IPS DF 4.7 (cell line): Measurements from ENCODE around the gene SCGB1A1.
"Not testable (repeated sequence)": the region's sequence is repeated elsewhere in the genome, so short reads cannot be mapped to it uniquely, and the experiment has no call there.

Experiments used
- DNase-seq: peaks from one replicate; pipeline ENCODE4 v3.0.0-alpha.2; 2013; ENCODE audit warnings: low spot score; ENCODE audit errors: extremely low read depth

Gene SCGB1A1, protein sequence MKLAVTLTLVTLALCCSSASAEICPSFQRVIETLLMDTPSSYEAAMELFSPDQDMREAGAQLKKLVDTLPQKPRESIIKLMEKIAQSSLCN

DNA sequence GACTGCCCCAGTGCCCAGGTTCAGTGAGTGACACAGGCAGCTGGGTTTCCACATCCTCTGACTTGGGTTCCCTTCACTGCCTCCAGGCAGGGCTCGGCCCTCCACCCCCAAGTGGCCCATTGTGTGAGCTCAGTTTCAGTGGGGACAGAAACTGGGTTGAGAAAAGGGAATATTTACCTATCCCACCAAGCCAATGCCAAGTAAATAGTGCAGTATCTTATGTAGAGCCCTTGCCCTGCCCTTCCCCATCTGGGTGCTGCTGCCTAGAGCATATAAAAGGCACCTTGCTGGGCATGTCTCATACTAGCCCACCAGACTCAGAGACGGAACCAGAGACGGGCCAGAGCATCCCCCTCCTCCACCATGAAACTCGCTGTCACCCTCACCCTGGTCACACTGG, at the start of gene SCGB1A1:
SCGB1A1 (plus strand) TSS at position 301 of the 400 bp plus-strand sequence; CDS start at position 364, 63 bp downstream.
- no peak for DNase-seq

DNA sequence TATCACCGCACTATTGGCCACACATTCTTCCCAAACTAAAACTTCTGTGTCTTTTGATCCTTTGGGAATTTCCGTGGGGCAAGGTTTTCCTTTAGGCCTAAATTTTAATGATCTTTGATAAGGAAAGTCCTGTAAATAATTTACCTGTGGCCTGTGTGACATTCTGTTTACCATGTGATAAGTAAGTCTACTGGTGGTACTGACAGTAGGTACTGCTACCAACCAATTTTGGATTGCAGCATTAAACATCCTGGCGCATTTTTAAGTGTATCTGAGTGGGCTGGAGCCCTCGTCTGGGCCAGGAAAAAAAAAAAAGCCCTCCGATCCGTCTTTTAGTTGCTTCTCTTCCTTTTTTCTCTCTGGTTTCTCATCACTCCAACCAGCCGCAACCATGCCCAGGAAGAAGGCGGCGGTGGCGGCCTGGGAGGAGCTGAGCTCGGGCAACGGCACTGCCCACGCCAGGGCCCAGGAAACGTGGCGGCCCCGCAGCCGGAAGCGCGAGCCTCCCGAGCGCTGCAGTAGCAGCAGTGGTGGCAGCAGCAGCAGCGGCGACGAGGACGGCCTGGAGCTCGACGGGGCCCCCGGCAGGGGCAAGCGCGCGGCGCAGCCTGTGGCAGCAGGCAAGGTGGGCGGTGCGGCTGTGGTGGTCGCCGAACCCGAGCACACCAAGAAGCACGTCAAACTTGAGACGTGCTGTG, 47.9 kb upstream of the SCGB1A1 start:
- DNase-seq: no peak

DNA sequence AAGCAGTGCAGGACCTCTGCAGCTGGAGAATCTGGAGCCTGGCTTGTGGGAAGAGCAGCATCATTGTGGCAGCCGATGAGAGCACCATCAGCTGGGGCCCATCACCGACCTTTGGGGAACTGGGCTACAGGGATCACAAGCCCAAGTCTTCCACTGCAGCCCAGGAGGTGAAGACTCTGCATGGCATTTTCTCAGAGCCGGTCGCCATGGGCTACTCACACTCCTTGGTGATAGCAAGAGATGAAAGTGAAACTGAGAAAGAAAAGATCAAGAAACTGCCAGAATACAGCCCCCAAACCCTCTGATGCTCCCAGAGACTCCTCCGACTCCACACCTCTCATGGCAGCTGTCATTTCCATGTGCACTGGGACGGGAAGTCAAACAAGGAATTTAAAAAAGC, 46.0 kb upstream of the SCGB1A1 start:
- no peak for DNase-seq

DNA sequence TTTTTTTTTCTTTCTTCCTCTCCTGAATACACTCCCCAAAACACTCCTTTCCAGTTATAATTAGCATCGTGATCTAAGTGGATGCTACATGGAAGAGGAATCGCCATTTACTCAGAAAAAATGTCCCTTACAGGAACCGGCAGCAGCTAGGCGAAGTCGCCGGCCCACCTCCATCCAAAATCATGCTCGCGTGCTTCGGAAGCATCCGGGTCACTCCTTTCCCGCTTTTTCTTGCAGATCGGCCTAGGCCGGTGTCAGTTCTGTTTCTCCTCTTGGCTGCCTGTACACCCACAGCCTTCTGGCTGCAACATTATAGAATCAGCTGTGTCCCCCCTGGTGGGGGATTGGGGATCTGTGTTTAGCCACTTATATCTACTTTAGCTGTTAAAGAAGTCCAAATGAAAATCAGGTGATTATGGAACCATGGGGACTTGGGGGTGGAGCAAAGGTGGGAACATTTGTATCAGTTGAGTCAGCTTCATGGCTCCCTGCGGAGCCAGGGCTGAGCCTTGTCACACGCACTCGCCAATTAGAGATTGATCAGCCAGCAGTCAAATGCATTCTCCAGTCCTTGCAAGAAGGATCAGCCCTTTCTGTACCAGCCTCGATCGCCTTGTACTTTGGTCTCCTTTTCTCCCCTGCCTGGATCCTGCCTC, 45.2 kb upstream of the SCGB1A1 start:
- no peak for DNase-seq

DNA sequence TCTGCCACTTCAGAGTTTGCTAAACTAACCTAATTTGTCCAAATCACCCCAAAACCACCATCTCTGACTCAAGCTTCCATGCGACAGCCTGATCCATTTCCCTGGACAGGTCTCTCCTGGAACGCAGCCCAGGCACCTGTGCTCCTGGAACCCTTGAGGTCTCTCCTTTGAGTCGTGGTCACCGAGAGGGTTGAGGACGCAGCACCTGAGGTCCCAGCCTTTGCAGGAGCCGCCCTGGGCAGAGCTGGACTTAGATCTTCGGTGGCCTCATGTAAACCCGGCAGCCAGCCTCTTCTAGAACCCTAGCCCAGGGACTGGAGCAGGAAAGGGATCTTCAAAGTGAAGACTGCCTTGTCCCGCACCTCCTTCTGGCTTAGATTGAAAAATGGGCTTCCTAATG, 44.0 kb upstream of the SCGB1A1 start:
- no peak for DNase-seq

DNA sequence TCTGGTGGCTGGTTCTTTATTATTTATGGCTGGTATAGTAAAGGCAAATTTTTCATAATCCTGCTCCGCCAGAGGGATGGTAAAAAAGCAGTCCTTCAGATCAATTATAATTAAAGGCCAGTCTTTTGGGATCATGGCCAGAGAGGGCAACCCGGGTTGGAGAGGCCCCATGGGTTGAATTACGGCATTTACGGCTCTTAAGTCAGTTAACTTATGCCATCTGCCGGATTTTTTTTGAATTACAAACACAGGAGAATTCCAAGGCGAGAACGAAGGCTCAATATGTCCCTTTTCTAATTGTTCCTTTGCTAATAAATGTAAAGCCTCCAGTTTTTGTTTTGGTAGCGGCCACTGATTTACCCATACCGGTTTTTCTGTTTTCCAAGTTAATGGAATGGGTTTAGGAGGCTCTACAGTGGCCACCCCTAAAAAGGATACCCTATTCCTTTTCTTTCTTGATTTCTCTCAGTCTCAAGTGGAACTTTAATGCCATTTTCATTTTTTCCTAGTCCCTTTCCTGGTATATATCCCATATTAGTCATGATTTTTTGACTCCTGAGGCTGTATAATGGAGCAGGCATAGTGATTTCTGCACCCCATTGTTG, 40.3 kb upstream of the SCGB1A1 start:
- not testable (repeated sequence) for DNase-seq

DNA sequence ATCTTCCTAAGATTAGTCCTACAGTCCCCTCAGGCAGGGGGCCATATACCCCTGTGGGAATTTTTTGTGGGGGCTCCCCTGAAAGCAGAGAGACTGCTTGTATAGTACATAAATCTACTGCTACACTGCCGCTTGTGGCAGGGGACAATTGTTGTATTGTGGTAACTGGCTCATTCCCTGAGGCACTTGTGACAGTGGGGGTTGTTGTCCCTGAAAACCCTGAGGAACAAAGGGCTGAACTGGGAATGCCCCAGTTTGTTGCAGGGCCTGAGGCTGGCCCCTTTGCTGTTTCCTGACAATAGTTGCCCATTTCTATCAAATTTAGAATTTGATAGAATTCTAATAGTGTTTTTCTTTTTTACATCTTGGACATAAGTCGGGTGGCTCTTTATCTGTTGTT, 39.2 kb upstream of the SCGB1A1 start:
- not testable (repeated sequence) for DNase-seq

DNA sequence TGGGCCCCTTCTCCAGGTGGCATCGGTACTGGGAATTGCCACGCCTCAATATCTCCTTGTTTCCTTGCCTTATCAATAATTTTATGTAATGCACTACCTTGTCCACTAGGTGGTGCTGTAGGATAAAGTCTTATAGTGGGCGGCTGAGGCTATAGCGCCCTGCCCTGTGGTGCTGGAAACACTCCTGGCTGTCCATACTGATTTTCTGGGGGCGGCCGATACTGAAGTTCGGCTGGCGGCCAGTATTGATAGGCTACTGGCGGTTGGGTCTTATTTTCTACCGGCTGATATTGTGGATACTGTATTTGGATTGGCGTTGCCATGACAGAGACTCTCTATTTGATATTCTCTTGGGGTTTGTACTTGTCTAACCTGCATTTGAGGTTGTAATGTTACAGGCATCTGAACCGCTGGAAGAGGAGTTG, 38.0 kb upstream of the SCGB1A1 start:
- DNase-seq: peak; percentile 33

DNA sequence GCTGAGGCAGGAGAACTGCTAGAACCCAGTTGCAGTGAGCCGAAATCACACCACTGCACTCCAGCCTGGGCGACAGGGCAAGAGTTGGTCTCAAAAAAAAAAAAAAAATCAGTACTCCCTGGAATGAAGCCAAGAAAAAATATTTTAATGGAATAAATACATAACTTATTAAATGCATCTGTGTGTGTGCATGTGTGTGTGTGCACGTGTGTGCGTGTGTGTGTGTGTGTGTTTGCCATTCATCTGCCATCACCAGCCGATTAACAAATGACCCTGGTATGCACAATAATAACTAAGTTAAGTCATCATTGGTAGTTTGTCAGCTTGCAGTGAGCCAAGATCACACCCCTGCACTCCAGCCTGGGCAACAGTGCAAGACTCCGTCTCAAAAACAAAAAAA, 35.0 kb upstream of the SCGB1A1 start:
- no peak for DNase-seq

DNA sequence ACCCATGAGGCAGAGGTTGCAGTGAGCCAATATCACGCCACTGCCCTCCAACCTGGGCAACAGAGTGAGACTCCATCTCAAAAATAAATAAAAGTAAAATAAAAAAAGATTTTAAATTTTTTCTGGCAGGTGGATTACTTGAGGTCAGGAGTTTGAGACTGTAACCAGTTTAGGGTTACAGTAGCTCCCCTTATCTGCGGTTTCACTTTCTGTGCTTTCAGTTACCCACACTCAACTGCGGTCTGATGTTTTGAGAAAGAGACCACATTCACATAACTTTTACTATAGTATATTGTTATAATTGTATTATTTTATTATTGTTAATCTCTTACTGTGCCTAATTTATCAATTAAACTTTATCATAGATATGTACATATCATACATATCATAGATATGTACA, 32.8 kb upstream of the SCGB1A1 start:
- not testable (repeated sequence) for DNase-seq

DNA sequence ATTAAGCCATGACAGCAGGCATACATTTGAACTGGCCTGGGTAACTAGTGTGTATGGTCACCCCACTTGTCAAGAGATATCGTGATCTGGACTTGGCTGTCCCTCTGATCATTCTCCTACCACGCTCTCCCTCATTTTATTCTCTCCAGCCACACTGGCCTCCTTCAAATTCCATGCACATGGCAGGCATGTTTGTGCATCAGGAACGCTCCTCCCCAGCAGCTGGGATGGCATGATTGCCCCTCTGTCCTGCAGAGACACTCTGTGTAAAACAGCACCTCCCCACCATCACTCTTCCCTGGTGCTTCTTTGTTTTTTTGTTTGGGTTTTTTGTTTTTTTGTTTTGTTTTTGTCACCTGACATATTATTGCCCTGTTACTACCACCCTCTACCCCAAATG, 31.5 kb upstream of the SCGB1A1 start:
- DNase-seq: no peak

DNA sequence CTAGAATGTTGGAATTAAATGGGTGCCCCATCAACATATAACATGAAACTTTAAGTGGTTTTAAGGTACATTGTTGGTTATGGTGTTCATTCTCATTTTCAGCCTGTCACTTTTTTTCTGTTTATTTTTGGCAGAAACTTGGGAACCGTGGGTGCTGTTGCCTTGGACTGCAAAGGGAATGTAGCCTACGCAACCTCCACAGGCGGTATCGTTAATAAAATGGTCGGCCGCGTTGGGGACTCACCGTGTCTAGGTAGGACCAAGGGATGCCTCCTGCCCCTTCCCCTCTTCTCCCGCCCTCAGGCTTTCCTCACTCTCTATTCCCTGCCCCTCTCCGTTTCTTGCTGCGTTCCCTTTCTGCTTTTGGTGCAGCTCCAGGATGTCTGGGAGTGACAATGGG, 29.8 kb upstream of the SCGB1A1 start:
- DNase-seq: no peak

DNA sequence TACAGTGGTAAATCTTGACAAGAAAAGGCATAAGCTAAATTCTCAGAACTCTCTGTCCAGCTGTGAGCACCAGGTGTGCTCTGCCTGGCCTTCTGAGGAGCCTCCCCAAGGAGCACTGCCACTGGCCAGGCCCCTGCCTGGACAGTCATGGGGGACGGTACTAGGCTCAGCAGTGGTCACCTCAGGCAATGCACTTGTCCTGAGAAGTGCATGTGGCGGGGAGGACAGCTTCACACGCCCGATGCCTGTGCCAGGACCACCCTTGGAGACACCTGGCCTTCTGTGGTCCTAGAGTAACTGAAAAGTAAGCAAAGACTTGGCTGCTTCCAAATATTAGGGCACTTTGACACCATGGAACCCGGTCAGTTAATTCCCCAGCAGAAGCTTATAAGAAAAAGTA, 28.6 kb upstream of the SCGB1A1 start:
- no peak for DNase-seq

DNA sequence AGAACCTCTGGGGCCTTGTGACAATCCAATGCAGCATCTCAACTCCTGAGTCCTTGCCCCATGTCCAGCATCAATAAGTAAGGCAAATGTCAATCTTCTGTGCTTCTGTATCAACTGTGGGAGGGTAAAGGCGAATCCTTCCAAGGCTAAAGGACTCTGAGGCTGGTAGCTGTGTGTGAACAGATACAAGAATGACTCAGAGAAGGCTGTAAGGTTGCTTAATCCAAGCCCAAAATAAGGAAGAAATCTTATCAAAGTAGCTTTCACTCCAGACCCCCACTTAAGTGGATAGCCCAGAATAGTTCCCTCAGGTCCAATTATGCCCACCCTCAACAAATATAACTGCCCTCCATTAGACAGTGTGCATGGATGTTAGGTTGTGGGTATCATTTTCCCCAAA, 28.1 kb upstream of the SCGB1A1 start:
- no peak for DNase-seq

DNA sequence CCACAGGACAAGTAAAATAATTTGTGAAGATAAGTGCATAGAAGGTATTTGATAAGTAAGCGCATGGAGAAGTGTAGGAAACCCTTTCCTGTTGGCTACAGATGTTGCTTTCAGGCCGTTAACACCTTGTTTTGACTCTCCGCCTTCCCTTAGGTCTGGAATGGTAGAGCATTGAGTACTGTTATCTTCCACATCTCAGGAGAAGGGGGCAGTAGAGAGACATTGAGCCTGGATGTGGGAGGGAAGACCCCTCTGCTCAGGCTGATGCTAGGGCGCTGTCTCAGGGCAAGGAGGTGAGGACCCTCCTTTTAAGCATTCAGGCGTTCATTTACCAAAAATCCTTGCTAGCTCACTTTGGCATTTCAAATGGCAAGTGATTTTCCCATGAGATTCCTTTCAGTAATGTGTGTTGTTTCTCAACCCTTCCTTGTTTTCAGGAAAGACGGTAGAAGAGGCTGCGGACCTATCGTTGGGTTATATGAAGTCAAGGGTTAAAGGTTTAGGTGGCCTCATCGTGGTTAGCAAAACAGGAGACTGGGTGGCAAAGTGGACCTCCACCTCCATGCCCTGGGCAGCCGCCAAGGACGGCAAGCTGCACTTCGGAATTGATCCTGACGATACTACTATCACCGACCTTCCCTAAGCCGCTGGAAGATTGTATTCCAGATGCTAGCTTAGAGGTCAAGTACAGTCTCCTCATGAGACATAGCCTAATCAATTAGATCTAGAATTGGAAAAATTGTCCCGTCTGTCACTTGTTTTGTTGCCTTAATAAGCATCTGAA, 27.0 kb upstream of the SCGB1A1 start:
- no peak for DNase-seq

DNA sequence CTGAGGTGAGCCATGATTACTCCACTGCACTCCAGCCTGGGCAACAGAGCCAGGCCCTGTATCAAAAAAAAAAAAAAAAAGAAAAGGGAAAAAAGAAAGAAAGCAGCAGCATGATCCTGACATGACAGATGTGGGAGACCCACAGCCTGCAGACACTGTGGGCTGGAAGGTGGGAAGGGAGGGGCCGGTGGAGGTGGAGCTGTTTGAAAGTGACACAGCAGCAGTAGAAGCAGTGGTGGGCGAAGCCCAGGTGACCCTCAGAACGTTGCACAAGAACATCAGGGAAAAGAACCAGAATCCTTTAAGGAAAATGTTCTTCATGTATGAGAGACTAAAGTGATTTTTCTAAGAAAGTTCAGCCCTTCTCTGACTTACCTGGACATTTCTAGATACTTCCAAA, 26.3 kb upstream of the SCGB1A1 start:
- no peak for DNase-seq

DNA sequence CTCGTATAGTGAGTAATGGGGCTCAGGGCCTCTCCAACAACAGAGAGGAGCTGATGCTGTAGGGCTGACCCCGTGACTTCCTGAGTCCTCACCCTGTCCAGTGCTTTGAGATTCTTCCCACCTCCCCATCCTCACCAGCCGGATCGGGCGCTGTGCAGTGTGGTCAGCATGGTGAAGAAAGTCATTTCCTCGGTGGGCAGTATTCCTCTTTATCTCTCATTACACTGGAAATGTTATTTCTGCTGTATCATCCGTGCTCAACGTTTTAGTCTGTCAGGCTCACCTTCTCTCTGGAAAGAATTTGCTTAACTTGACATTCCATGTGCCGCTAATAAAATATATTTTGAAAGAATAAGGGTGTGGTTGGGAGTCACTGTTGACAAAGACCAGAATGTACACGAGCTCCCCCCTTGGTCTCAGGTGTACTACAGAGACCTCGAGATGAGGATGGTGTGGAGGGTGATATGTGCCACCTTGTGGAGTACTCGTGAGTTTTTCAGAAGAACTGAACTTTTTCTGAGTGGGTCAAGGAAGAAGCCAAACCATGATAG, 25.7 kb upstream of the SCGB1A1 start:
- DNase-seq: no peak

DNA sequence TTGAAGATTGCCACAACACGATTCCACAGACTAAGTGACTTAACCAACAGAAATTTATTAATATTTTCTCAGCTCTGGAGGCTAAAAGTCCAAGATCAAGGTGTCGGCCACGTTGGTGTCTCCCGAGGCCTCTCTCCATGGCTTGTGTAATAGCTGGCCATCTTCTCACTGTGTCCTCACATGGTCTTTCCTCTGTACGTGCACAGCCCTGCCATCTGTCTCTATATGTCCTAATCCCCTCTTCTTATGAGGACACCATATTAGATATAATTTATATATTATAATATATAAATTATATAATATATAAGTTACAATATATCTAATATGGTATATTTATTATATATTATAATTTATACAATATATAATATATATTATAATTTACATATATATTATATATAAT, 25.1 kb upstream of the SCGB1A1 start:
- no peak for DNase-seq

DNA sequence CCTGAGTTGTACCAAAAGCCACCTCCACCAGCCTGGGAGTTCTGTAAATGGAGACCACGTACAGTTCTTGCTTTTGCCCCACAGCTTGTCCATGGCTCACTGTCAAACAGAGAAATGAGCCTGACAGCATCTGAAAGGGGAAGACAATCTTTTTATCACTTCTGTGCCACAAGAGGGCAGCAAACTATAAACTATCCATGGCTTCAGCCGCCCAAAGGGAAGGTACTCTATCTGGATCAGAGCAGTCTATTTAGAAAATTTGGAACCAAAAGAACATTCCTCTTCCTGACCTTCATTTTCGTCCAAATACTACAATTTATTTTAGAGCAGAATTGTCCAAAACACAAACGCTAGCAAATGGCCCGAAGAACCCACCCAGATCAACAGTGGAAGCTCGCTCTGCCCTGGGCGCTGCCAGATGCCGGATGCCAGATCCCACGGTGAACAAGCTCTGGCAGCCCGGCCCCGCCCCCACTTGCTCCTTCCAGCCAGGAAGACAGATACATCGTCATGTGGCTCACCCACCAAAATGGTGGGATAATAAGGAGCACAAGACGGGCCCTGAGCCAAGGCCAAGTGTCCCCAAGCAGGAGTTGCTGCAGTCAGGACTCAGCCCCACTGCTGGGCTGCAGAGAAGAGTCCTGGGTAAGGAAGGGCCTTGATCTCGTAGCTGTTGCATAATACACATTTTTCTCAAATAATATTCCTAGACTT, 23.9 kb upstream of the SCGB1A1 start:
- DNase-seq: peak; percentile 56

DNA sequence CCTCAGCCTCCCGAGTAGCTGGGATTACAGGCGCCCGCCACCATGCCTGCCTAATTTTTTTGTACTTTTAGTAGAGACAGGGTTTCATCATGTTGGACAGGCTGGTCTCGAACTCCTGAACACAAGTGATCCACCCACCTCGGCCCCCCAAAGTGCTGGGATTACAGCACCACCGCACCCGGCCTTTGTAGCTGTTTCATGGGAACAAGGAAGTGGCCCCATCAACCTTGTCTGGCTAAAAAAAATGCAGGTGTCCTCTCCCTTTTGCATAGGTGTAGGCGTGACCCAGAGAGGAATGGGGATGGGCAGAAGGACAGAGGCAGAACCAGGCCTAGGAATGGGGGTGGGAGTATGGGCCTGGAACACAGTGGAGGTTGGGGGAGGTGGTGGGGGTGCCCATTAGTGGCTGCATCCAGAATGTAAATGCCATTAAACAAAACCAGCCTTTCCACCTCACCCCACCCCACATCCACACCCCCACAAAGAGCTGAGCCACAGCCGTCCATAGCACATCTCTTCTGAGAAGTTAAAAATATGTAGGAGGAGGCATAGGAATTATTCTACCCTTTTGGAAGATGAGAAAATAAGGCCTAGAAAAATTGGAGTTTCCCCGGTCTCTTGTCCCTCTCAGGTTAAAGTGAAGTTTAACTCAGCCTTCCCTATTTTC, 22.8 kb upstream of the SCGB1A1 start:
- DNase-seq: no peak
